Colon (tissue), 2 donors: ENCODE results near the gene SCAMP1.

Experiments
- FAIRE-seq: peaks from 2 replicates; lab custom pipeline; 2012; peaks lifted over from hg19 to GRCh38; lab: Jason Lieb, UNC
- donor health status: control.
- donor health status: control.

SCAMP1 gene

GRCh38 chr5:78514427-78515330 lies 154.3 kb downstream of the SCAMP1 start:
- FAIRE-seq = no peak

GRCh38 chr5:78515670-78516069 lies 155.3 kb downstream of the SCAMP1 start:
- no peak for FAIRE-seq

GRCh38 chr5:78518365-78519197 lies 158.2 kb downstream of the SCAMP1 start:
- no peak for FAIRE-seq

- FAIRE-seq = no peak
Measured at GRCh38 chr5:78519198-78519941, 159.0 kb downstream of the SCAMP1 start.

DNA sequence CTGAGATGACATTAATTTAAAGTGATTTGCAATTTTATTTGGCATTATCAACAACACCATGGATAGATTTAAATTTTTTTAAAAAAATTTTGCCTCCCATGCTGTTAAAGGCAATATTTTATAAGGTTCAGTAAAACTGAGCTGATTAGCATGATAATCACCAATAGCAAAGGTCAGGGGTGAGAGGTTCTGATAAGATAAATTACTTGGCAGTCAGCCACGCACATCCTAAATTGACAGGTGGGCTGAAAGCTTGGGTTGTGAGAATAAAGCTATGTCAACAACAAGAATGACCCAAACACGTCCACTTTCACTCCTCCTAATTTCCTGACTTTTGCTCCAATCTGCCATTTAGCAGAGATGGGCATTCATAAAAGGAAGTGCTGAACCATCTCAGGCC lies 161.0 kb downstream of the SCAMP1 start:
- FAIRE-seq = no peak

- FAIRE-seq = no peak
Measured at GRCh38 chr5:78522476-78523260, 162.3 kb downstream of the SCAMP1 start.

DNA sequence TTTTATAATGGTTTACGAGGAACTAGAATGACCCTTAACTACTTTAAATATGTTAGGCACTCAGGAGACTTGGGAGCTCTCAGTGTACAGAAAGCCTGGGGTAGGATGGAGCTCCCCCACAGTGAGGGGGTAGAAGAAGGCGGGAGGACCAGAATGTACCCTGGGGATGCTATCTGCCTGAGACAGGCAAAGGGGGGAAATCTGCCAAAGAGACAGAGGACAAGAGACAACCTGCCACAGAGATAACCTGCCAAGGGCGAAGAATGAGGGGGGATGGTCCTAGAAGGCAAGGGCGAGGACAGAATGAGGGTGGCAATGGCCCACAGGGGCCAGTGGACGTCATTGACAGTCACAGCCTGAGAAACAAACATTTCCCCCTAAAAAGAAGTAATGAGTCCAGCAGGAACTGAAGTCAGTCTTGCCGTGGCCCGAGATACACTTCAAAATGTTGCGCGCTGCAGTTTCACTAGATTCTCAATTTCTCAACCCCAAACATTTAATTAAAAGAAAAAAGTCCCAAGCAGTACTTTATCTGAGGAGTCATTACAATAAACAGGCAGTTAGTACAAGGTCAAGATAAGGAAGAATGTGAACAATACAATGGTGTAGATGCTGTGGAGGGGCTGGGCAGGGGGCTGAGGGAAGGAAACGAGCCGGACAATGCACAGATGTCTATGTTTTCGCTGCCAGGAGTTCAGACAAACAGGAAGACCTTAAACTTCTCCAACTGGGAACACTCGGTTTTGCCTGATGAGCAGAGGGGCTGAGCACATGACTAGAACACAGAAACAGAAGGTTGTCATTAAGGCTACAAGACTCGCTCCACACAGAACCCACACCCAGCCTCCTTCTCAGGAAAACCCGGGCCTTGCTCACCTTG lies 163.1 kb downstream of the SCAMP1 start:
- no peak for FAIRE-seq

- no peak for FAIRE-seq
Measured at GRCh38 chr5:78526049-78526525, 165.7 kb downstream of the SCAMP1 start.

DNA sequence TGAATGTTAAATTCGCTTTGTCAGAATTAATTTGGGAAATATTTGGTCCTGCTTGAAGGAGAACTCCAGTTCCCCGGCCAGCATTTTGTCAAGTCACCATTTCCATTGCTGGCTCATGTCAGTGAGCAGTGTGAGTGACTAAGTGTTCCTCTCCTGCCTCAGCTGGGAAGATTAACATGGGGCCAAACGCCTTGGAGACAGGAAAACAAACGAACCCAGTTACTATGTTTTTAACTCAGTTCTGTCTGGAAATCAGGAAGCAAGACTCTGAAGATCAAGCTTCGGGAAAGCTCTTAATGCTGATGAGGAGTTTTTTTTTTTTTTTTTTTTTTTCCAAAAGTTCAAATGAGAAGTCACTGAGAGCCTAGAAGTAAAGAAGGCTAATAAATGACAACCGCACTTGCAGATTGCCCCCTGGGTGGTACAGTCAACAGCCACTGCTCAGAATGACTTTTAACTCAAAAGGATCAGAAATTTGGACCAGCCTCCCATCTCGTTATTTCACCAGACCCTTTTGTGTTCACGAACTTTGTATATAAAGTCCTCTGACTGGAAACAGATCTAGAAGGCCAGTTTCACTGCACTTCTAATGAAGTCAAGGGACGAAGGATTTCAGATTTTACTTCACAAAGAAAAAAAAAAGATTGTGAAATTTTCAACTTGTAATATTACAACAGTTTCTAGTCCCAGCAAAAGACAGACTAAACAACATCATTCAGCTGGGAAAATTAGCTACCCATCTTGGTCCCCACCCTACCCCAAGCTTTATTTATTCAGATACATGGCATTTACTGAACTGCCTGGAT lies 166.8 kb downstream of the SCAMP1 start:
- FAIRE-seq = no peak

DNA sequence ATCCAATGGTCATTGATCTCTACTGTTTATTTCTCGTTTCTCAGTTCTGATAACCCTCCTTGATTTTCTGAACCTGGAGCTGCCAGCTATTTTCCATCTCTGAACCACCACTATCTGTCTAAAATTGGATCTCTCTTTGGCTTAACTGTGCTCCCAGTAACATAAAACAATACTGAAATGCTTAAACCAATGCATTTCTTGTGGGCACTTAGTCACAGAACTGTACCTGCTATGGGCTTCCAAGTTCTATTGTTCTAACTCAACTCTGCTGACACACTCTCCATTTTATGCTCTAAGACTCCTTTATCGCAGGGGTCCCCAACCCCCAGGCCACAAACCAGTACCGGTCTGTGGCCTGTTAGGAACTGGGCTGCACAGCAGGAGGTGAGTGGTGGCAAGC lies 167.5 kb downstream of the SCAMP1 start:
- FAIRE-seq = no peak
